ENCODE results near the gene SCEL. TPM values are rescaled to one million over a fixed set of nuclear protein-coding genes. Genes with fewer than 3 reads are reported as not detected.

SCEL gene
- total RNA-seq, 1 donor from 2014 or later, result 30.6 TPM

GRCh38 chr13:77521194-77521593 lies 14.3 kb upstream of the SCEL start:
- no peak for DNase-seq (ENCODE audit: low spot score)

GRCh38 chr13:77521595-77522367 lies 13.7 kb upstream of the SCEL start:
- DNase-seq (ENCODE audit: low spot score), result peak; percentile 49

DNA sequence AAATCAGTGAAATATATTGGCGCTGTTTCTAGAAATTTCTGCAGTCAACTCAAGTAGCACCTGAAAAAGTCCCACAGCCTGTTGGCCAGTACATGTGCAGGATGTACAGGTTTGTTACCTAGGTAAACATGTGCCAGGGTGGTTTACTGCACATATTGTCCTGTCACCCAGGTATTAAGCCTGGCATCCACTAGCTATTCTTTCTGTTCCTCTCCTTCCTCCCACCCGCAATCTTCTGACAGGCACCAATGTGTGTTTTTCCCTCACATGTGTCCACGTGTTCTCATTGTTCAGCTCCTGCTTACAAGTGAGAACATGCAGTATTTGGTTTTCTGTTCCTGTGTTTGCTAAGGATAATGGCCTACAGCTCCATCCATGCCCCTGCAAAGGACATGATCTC lies 13.1 kb upstream of the SCEL start:
- DNase-seq (ENCODE audit: low spot score), result no peak

DNA sequence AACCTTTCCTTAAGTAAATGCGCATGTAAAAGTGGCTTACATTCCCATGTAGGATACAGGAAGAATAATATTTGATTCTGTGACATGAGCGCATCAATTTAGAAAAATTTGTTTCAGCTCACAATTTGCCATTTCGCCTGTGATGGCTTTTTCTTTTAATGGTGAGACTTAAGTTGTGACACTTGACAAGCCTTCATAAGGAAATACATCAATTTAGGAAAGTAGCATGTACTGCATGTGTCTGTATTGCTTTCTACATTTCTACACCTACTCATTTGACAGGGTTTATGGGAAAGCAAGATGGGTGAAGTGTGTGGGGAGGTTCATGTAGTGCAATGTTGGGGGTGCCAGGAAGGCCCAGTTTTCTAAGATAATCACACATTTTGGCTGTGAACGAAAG lies 12.1 kb upstream of the SCEL start:
- DNase-seq (ENCODE audit: low spot score), result no peak

DNA sequence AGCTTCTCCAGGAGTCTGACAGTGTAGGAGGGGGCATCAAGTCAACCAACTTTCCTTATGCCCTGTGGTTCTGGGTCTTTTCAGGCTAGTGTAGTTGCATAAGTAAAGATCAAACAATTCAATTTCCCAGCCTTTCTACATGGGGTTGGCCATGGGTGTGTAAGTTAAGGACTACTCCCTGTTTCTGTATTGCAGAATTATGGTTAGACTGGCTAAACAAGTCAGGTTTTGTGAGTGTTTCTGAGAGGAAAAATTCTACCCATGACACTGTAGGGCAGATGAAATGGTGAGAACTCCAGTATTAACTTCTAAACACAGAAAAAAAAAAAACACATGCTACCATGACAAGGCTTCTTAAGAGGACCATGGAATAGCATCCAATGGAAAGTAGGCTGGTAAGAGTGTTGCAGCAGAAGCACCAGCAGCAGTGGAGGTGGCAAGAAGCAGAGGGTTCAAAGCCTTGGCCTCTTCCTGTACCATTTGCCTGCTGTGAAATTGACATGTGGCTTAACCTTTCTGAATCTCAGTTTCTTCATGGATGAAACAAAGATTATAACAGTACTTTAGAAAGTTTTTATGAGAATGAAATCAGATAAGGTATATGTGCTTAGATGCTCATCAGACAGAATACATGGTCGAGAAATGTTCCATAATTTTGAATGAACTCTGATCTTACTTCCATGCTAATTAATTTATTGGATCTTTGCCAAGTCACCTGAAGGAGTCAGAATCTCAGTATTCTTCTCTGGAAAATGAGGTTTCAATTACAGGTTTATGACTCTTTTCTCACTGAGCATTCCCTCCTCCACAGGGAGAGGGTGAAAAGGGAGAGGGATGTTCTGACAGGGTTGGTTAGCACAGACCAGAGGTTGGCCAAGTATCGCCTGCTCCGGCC lies 11.4 kb upstream of the SCEL start:
- DNase-seq (ENCODE audit: low spot score), result peak; percentile 36

DNA sequence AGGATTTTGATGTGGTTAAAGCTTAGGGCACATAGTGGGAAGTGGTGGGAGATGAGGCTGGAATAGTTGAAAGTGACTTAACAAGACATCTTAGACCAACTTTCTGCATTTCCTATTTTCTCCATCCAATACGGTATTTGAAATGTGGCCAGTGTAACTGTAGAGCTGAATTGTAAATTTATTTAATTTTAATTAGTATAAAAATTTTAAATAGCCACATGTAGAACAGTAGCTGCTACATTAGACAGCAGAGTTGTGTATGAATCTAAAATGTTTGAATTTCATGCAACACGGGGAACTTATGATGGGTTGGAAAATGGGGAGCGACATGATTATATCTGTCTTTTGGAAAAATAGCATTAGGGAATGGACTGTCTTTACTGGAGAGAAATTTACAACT lies 7.1 kb upstream of the SCEL start:
- no peak for DNase-seq (ENCODE audit: low spot score)

DNA sequence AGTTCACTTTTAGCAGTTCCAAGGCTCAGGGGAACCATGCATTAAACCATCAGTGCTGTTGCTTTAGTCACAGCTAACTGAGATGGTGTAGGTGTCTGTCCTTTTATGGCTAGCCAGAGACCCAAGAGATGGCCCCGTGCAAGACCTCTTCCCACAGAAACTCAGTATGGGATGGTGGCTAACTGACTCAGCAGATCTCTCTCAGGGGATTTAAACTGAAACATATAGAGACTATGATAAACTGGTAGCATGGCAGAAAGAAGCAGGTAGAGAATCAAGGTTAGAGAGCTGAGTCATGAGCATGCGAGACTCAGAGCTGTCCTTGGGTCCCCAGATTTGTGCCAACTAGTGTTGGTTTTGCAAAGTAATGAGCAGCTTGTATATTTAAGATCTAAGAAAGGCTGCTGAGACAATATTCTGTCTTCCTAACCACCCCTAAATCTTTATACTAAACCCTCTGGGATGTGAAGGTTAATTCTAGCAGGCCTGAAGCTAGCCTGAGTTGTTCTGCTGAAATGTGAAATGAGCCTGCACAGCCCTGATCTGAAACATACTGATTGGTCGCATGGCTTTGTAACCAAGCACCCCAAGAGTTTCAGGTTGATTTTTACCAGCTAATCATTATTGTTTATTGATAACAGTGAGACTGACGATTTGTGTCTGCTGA lies 6.5 kb upstream of the SCEL start:
- DNase-seq (ENCODE audit: low spot score), result no peak

- no peak for DNase-seq (ENCODE audit: low spot score)
Observed at GRCh38 chr13:77529501-77529840, 6.0 kb upstream of the SCEL start.

DNA sequence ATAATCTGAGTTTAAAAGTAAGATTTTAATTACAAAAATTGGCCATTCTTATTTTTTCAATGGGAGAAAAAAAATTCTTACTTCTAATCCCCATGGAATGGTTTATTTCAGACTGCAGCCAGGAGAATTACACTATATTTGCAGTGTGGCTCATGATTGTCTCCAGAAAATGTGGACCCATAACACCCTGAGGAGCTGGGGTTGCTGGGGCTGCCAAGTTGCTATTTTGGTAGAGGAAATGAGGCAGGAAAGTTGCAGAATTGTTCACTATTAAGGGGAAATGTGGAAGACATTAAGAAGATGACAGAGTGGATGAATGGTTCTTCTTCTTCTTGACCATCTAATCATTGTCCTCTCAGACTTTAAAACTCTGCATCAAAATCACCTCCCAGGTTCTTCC lies 4.6 kb upstream of the SCEL start:
- DNase-seq (ENCODE audit: low spot score), result no peak

GRCh38 chr13:77532983-77533382 lies 2.5 kb upstream of the SCEL start:
- DNase-seq (ENCODE audit: low spot score), result no peak

DNA sequence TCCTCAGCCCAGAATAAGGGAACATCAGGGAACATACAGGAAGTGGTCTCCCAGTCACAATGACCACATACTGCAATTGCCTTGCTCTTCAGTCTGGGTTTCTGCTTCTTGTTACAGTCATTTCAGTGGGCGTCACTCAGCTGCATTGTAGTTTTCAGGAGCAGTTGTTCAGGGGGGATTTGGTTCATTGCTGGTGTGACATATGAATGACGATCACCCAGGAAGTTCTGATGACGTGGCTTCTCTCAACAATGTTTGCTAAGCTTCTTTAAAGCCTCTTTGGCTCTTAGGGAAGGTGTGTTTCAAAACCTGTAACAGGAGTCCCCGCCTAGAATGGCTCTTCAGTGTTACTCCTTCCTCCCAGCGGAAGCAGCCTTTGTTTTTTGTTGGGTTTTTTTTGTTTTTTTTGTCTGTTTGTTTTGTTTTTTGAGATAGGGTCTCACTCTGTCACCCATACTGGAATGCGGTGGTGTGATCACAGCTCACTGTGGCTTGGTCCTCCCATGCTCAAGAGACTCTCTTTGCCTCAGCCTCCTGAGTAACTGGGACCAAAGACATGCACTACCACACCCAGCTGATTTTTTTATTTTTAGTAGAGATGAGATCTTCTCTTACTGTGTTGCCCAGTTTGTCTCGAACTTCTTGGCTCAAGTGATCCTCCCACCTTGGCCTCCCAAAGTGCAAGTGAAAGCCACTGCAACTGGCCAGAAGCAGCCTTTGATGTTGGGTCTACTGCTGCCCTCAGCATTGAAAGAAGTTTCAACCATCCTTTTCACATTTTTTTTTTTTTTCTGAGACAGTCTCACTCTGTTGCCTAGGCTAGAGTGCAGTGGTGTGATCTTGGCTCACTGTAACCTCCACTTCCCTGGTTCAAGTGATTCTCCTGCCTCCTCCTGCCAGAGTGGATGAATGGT lies 1.4 kb upstream of the SCEL start:
- no peak for DNase-seq (ENCODE audit: low spot score)

DNA sequence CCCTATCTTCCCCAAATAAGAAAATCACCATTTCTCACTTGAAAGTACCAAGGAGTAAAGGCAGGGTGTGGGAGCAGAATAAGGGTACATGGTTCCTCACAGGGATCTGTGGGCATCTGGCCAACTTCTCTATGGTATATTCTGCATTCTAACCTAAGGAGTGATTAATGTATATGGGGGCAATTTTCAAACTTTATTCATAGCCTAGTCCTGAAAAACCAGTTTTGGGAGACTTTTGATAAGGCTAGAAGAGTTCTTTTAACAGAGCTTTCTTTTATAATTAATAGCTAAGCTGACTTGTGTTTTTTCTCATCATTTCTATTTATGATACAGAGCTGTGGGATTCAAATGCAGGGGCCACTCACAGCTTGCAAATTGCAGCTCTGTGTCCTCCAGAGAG lies 852 bp downstream of the SCEL start:
- DNase-seq (ENCODE audit: low spot score), result no peak

DNA sequence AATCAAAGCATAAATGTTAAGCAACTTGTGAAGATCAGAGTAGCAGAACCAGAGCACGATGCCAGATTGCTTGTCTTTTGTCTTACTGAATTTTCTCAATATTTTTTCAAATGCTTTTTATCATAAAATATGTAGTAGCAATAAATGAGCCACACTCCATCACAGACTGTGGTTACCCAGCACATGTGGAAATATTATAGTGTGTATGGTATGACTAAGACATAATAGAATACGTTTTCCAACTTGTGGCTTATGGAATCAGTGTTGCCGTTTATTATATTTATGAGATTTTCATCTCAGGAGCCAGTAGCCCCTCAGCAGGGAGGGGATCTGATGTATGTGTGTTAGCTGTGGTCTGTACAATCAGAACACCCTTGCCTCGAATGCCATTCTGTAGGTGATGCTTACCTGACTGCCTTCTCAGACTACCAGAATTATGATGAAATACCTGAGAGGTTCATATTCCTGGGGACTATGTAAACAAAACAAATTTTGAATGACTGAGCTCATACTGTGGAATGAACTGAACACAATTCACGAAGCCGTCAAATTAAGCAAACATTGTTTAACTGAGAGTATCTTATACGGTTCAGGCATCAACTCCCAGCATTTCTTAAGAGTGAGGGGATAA lies 1.9 kb downstream of the SCEL start:
- no peak for DNase-seq (ENCODE audit: low spot score)

DNA sequence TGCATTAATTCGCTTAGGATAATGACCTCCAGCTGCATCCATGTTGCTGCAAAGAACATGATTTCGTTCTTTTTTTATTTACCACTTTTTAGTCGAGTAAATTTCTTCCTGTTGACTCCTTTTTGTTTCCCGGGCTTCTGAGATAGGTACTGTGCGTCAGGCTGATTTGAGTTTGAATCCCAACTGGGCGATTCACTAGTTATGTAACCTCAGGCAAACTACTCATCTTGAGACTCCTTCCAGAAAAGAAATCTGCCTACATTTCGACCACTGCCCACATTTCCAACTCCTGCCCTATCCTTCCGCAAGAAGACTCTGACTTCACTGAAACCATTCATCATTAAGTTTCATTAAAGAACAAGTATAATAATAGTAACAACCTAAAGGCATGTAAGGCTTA lies 8.2 kb downstream of the SCEL start:
- DNase-seq (ENCODE audit: low spot score), result no peak

DNA sequence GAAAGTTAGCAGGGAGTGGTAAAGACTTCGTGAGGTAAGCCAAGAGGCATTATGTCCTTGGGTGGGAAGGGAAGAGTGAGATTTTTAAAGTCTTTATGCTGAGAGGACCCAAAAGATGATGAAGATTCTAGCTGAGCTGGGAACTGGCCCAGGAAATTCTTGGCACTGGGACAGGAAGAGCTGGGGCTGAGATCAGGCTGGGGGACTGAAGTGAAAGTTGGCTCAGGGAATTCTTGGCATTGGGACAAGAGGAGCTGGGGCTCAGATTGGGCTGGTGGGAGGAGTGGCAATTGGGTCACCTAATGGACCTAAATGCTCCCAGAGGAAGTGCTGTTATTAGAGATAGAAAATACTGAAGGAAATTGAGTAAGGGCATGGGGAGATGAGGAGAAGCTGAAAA lies 8.8 kb downstream of the SCEL start:
- peak; percentile 87 for DNase-seq (ENCODE audit: low spot score)

- DNase-seq (ENCODE audit: low spot score), result no peak
Observed at GRCh38 chr13:77544758-77545338, 9.3 kb downstream of the SCEL start.

DNA sequence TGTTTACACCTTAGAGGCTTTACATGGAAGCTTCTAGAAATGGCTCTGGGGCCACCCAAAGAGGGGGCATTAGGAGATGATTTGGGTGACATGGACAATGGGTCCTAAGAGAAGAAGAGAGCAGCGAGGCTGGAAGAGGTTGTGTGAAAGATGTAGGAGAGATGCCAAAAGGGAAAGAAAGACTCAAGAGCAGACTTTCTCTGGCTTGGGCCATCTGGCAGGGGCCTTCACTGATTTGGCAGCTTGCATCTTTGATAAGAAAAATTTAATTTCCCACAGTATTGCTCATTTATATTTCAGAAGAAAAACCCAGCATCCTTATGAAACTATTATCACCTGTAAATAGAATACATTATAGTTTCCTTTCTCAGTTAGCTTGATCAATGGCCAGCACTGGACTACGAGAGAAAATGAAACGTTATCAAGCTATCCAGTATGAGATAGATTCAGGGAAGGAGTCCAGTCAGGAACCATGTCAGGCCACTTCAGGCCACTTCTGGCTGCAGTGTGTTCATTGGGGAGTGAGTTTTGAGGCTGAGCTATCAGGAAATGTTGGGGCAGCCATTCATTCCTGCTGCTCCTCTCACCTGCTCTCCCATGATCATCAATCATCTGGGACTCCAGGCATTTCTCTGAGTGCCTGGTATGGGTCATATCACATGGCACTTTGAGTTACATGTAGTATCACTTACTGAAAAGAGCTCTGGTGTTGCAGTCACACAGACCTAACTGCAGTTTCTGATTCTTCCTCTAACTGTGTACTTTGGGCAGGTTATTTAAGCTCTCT lies 10.3 kb downstream of the SCEL start:
- DNase-seq (ENCODE audit: low spot score), result no peak

DNA sequence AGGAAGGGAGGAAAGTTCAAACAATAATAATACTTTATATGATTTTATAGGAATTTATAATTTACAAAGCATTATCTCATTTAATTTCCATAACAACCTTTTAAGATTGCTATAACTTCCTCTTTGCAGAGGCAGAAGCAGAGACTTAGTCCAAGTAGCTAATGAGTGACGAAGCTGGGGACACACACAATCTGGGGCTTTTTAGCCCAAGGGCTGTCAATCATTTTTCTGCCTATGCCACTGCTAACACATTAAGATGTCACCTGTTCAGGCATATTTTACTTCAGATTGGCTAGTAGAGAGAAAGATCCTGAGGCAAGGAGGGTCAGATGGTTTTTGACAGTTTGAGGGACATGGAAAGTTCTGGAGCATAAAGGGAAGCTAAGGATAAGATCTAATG lies 12.6 kb downstream of the SCEL start:
- no peak for DNase-seq (ENCODE audit: low spot score)

- DNase-seq (ENCODE audit: low spot score), result no peak
Observed at GRCh38 chr13:77548594-77548993, 13.1 kb downstream of the SCEL start.

GRCh38 chr13:77554069-77554468 lies 18.6 kb downstream of the SCEL start:
- no peak for DNase-seq (ENCODE audit: low spot score)

All from umbilical cord (tissue), 2 donors.